SIG-M5 (cell line): Measurements from ENCODE around the gene TBX5.

Experiments used
- DNase-seq: peaks from one replicate; lab custom pipeline; 2025; lab: John Stamatoyannopoulos, UW

TBX5 gene

DNA sequence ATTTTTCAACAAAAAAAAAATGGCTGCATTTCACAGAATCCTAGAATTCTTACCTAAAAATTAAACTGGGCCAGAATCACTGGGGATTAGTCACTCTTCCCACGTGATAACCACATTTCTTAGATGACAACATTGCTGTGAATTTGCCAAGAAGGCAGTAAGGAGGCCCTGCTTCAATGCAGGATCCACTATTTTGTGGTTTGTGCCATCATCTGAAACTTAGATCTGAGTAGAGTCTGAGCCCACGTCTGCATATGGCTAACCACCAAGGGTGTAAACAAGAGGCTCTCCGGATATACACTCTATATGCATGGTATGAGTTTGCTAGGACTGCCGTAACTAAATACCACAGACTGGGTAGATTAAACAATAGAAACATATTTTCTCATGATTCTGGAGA is 24.4 kb upstream of the TBX5 start:
- no peak for DNase-seq

DNA sequence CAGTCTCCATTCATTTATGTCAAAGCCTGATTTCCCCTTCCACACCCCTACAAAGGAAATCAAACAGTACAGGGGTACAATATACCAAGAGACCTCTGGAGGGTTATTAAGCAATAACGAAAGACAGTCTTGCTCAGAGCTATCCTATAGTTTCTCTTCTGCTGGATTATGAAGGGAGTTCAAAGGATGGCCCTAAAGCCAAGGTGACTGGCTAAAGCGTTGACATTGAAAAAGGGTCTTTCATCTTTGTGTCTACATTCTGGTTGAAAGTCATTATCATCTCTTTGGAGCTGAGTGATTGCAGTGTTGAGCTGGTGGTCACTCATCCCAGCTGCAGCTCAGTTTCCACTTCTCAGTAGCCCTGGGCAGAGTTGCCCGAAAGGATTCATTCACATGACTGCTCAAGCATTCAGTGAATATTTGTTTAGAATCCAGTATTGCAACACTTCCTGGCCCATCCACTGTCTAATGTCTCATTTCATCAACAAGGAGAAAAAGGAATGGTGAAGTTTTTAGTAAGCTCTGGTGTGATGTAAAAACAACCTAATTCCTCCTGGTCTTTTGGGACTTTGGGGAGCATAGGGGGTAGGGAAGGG is 19.2 kb upstream of the TBX5 start:
- DNase-seq: no peak

GRCh38 chr12:114420944-114421335 is 15.0 kb upstream of the TBX5 start:
- no peak for DNase-seq

DNA sequence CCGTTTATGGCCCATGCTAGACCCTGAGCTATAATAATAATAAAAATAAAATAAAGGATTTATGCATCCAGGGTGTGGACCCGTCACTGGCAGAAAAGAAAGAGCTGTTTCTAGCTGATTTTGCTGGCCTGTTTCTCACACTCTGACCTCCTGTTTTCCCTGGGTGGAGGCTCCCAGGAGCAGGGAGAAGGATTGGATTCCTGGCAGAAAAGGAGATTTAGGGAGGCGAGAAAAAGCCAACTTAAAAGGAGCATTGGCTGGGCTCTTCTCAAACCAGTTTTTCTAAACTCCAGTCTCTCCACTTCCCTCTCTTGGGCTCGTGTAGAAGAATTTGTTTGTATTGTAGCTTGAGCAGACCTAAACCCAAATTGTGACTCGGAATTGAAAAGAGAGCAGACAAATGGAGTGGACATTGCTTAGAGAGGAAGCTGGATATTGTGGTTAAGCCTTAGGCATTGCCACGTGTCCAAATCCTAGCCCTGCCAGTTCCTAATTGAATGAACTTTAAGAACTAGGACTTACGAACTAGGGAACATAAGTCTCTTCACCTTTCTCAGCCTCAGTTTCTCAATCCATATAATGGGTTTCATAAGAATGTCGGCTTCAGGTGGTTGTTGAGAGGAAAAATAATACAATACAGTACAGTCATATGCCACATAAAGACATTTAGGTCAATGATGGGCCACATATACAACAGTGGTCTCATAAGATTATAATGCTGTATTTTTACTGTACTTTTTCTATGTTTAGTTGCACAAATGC is 14.4 kb upstream of the TBX5 start:
- no peak for DNase-seq

DNA sequence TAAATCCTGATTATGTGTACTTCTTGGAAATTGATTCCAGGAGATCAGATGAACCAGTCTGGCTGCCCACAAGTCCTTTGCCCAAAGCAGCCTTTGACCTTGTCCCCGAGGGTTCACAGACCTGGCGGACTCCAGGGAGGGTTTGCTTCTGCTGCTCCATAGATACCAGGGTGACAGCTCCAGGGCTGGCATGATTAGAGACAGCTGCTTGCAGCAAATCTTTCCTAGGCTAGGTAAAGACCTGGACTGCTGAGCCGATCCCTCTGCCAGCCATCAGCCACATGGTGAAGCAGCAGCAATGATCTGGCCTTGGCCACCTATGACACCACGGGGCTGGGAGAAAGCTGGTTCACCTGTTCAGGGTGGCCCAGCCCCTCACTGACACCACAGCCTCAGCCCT is 10.1 kb upstream of the TBX5 start:
- no peak for DNase-seq

DNA sequence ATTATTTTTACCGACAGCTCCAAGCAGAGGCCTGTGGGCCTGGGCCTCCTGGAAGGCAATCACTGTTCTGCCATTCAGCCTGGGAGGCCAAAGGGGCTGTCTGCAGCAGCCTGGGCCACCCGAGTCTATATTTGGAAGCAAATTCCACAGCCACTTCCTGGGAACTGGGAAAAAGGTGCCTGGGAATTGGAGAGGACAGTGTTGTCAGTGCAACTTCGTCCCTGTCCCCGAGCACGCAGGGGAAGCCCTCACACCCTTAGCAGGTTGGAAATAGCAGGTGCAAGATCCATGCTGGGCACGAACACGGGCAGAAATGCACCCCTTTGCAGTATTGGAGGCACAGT is 9.6 kb upstream of the TBX5 start:
- no peak for DNase-seq

- no peak for DNase-seq
Observed at GRCh38 chr12:114414866-114415524, 9.1 kb upstream of the TBX5 start.

DNA sequence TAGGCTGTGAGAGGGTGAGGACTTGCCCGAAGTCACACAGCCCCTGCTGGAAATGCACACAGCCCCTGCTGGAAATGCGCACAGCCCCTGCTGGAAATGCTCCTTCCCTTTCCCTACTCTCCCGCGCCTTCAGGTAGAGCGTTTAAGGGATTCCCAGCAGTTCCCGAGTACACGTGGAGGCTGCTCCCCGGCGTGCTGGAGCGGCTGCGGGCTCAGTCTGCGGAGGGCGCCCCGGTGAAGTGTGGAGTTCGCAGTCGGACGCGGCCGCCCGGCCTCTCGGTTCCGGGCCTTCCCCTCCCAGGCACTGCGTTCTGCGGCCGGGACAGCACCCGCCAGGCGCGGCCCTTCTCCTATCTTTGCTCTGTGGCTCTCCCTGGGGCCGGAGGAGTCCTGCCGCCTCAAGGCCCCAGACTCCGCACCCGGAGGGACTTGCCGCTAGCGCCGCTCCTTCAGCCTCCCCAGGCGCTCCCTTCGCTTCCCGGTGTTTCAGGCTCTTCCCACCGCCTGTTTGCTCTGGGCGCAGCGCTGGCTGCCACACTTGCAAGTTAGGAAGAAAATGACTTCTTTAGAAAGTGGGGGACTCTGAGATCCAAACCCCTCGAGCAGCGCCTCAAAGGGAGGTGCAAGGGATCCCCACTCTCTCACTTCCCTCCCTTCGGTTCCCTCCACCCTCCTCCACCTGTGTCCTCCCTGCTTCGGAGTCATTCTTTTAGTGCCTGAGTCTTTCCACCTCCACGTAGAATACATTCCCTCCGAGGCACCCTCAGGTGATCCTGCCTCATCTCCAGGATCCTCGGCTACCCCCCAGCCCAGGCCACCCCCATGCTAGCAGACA is 8.3 kb upstream of the TBX5 start:
- DNase-seq: no peak

DNA sequence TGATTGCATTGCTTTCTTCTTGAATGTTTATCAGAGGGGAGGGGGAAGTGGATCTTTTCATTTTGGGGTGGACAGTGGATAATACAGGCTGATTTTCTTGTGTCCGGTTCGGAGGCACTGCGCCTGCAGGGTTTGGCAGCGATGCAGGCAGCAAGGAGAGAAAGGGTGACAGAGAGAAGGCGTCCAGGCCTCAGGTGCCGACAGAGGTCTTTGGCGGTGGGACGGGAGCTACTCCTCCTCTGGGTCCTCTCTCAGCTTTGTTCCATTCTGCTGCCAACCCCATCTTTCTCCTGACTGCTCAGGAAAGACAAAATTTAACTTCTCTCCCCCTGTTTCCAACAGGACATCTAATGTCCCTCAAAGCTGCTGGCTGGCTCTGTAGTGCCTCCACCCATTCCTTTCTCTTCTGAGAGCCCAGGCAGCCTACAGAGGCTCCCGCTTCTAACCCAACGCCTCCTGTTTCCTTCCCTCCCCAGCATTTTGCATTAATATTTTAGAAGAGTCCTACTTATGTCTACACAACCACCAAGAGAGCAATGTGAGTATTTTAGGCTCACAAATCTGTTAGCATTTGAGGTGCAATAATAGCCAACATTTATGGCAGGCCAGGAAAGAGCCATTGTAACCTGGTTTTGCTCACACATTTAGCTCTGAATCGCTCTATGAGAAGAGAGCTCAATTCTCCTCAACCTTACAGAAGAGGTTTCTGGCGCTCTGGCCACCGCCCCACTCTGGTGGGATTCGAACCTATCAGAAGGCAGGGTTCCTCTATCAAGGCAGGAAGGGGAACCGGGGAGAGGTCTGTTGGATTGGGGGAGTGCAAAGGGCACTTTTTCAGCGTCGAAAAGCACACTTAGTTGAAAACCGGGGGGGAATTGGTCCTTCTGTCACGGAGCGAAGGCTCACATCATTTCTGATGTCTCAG is 7.1 kb upstream of the TBX5 start:
- DNase-seq: no peak

- DNase-seq: no peak
Observed at GRCh38 chr12:114412307-114412706, 6.4 kb upstream of the TBX5 start.

DNA sequence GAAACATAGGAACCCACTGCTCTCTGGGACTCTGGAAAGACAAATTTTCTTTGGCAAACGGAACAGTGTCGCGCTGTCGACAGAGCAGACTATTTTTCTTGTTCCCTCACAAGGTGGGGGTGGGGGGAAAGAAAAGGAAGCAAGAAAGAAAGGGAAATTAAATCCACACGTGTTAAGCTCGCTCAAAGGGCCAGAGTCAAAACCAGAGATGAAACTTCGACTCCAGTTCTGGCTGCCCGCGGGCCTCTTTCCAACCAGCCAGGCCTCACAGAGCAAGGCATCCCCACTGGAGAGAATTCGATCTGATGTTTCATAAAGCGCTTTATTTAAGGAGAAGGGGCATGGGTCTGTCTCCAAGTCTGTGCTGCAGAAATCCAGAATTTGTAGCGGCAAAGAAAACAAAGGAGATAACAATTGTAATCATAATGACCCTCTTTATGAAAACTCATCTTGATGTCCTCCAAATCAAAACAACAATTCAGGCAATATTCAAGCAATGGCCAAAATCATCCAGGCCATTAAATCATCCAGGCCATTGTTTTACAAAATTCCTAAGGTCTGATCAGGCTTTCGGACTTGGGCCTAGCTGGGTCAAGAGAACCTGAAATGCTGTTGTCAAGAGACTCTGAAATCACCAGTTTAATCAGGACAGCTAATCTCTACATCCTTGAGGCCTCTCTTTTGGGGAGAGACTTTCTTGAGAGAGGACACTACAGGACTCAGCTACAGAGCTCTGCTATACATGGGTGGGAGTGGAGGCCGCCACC is 5.3 kb upstream of the TBX5 start:
- no peak for DNase-seq

DNA sequence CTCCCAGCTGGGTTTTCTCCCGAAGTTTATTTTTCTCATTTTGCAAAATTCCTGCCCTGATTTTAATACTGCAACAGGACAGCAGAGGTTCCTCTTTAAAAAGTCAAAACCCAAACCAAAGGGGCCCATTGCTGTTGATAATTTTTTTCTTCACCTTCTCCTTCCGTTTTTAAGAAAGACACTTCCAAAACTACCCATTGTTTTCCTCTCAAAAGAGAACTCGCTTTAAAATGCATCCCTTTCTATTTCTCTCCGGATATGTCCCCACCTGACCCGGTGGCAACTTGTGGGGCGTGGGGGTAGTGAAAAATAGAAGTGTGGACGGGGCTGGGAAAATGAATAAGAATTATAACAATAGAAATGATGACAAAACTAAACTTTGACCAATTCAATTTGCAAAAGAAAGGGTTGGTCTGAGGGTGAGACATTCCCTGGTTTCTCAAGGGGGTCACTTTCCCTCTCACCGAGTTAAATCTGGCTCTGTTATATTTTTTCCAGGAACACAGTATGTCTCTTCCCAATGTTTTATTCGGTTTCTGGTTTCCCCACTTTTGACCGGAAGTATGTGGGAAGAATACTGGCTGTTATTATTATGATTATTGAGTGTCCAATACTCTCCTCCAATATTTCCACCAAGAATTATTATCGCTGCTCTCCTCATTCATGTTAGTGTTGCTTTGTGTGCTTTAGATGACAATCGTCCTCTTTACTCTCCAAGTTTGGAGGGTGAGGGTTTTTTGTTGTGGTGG is 4.1 kb upstream of the TBX5 start:
- no peak for DNase-seq

DNA sequence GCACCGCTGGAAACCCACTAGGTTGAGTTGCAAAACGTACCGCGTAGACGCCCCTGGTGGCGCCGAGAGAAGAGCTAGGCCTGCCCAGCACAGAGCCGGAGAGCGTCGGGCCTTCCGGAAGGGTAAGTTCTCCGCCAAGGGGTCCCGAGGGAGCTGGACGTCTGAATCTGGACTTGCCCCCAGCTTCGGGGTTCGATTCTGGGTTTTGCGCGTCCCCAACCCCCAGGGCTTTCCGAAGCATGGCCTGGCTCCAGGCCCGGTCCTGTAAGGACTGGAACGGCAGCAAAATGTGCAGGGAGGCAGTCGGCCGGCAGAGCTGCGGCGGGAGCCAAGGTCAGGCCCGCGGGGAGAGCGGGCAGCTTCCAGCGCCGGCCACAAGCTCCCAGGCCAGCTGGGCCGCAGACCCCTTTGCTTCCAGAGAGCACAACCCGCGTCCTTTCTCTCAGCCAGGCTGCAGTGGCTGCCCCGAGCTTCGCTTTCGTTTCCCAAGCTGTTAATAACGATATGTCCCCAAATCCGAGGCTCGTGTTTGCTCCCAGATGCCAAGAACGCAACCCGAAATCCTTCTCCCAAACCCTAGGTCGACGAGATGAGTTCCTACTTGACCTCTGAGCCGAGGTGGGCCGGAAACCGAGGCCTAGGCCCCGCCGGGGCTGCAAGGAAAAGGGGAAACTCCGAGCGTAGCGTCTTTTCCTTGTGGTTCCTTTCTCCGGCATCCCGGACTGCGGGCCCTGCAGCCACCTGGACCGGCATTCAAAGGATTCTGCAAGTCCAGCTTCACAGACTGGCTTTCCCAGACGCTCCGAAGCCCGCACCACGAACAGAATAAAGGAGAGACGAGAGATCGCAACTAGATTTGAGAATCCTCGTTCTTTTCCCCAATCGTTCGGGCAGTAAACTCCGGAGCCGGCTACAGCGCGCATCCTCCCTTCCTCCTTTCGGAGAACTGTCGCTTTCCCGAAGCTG is 3.2 kb upstream of the TBX5 start:
- no peak for DNase-seq

DNA sequence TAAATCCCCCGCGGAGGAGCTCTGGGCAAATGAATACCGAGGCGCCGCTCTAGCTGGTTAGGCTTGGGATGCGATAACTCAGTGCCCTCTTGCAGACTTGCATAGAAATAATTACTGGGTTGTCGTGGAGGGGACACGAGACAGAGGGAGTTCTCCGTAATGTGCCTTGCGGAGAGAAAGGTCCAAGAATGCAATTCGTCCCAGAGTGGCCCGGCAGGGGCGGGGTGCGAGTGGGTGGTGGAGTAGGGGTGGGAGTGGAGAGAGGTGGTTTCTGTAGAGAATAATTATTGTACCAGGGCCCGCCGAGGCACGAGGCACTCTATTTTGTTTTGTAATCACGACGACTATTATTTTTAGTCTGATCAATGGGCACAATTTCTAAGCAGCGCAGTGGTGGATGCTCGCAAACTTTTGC is 2.5 kb upstream of the TBX5 start:
- DNase-seq: no peak

DNA sequence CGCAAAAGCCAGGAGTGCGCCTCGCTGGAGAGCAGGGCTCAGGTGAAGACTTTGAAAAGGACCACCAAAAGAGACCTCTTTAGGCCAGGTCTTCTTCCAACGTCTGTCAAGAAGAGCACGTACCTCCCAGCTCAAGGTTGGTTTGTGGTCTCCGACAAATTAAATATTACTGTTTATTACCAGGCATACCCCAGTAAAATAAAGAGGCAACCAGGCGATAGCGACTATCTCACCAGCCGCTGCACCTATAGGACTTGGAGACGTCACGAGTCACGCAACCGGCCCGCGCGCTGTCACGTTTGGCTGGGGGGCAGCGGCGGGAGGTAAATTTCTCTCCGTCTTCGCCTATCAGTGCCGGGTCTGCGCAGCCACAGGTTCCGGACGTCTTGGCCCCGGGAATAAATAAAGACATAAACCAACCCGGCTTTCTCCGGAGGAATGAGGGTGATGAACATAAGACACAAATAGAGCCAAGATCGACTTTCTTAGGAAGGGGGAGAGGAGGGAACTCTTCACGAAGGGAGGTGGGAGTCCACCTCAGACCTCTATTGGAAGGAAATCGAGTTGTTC is 2.0 kb upstream of the TBX5 start:
- no peak for DNase-seq

DNA sequence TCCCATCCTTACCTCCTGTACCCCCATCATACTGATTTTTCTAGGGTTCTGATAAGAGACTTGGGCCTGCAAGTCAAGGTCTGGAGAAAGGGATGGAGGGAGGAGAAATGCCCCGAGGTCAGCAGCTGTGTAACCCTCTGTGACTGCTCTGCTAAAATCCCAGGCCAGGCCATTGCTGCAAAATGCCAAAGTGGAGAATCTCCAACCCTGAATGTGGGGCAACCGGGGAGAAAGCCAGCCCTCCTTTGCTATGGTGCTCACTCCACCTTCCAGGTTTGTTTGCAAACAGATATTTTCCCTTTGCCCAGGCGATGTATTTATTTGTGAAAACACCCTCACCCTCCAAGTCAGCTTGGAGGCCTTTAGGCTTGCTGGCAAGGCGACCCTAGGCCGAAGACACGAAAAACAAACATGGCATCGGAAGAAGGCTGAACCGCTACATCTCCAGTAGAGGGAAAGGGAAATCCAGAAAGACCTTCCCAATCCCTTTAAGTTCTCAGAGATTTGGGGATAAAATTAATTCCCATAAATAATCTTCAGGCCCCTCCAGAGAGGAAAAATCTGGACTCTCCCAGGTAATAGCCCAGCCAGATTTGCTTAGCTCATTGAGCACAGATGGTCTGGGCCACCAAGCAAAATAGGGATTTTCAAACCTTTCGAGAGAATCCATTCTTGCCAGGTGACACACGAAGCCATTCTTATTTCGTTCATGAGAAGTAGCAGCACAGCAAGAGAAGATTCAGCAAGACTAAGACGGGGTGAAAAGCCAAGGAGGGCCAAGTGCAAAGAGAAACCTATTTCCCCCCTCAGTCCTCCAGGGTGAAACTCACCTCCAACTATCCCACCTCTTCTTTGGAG is 1.3 kb upstream of the TBX5 start:
- DNase-seq: no peak

DNA sequence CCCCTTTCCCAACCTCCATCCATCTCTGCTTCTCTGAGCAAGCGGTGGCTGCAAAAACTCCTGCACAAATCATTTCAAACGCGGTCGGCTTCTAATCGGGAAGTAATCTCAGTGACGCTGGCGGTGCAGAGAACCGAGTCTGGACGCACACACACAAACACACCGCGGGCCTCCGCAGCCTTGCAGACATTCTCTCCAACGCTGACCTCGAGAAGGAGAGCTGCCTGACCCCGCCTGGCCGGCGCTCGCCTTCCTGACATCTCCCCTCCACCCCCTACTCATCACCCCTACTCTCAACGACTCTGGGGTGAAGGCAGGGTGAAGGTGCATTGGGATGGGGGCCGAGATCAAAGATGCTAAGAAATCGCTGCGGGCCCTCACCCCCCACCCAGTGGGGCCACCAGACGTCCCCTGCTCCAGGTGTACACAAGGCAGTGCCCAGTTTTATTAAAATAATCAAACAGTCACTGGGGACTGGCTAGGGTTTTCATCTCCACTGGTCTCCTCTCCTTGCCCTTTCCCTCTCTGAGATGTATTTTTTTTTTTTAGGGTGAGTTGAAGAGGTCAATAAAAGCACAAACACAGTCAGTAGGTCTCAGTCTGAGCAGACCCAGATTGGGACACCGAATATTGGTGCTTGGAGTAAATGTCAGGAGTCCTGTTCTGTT is 506 bp upstream of the TBX5 start:
- DNase-seq: no peak
